ENCODE measurements around the gene NACC2. TPM values are rescaled to one million over a fixed set of nuclear protein-coding genes. Genes with fewer than 3 reads are reported as not detected.

The NACC2 gene
- total and polyA plus RNA-seq, 9 of the 15 experiments (the other 6 are each of a cell fraction or from before 2014, with no cell fraction given), result 0.70 to 25.1 (median 5.6) TPM

DNA sequence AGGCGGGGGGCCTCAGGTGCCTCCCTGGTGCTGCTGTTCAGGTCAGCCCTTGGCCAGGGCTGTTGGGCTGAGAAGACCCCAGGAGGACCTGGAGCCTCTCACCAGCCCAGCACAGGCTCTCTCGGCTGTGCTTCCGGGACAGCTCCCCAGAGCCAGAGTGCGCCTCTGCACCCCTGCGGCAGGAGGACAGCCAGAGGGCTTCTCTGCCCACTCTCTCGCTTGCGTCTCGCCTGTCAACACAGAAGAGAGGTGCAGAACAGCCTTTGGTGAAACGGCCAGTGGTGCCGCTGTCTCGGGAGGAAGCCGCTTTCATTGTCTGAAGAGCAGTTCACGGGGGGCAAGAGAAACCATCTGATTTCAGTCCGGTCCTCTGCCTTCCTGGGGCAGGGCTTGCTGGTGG lies 3.8 kb upstream of the NACC2 start:
- no peak overlapping the region for H3K27ac ChIP-seq (ENCODE audit: extremely low read depth, low read depth, low read length)
- no peaks in the 10 kb centered on the region for H4K20me1 ChIP-seq (replicated peaks; ENCODE audit: control insufficient read depth, insufficient read depth, low read length)
- H3K9ac ChIP-seq (ENCODE audit: insufficient read depth in 1 of 2, low read depth in 2 of 2, low read length in 2 of 2), result peak overlapping the region in 1 of 2 experiments; percentile 49; a peak in 1 of 4 replicates
- 50% methylated on average over 12 of the region's 14 CpGs for WGBS (ENCODE audit: insufficient coverage, low coverage, missing lambda C conversion rate)
- no peak overlapping the region for H2AFZ ChIP-seq (ENCODE audit: low read depth, low read length)
- in situ Hi-C loops (cut with MboI), result no loop called here
- H3K4me1 ChIP-seq (replicated peaks in 1 of 2; ENCODE audit: control insufficient read depth in 2 of 2, insufficient read depth in 2 of 2, low read length in 2 of 2), result peaks cover 18 to 68% of the 10 kb centered on the region in 2 experiments; a peak in 4 of 5 replicates
- no peak for ATAC-seq
- H3K79me2 ChIP-seq (ENCODE audit: control insufficient read depth, insufficient read depth, low read length), result peaks cover 9% of the 10 kb centered on the region
- BruUV-seq (replicated peaks), result no TSS peak
- POLR2A ChIA-PET, result interaction anchor here (0.8 kb wide), 1 partner anchor 14 kb away, joined by 3 read pairs; no protein-coding TSS in a partner anchor
- TF ChIP-seq FOXM1 (IDR thresholded peaks at IDR 0.05; ENCODE audit: low read depth) (no peak), FOXM1 (CRISPR knock-in tag; IDR thresholded peaks at IDR 0.05; ENCODE audit: low read depth) (no peak), POLR2G (IDR thresholded peaks at IDR 0.05; ENCODE audit: low read depth, low read length) (0 out of 2 replicates have a peak, but pooled peaks have one; percentile 25), NCOA4 (IDR thresholded peaks at IDR 0.05; ENCODE audit: partially characterized antibody) (no peak), CXXC5 (CRISPR knock-in tag; IDR thresholded peaks at IDR 0.05) (no peak), ZBTB7A (IDR thresholded peaks at IDR 0.05; ENCODE audit: borderline replicate concordance, control insufficient read depth, low read depth, low read length) (0 out of 2 replicates have a peak, but pooled peaks have one; percentile 4)
- H3K9me3 ChIP-seq (replicated peaks; ENCODE audit: control insufficient read depth, insufficient read depth, low read depth, low read length), result no peaks in the 10 kb centered on the region
- no peaks in the 10 kb centered on the region for H3K36me3 ChIP-seq (ENCODE audit: control insufficient read depth, insufficient read depth, low read length)
- no peak for FAIRE-seq
- H3K4me2 ChIP-seq (ENCODE audit: insufficient read depth, low read length), result no peak overlapping the region
- no peak for DNase-seq (ENCODE audit: extremely low read depth in 1 of 4, low spot score in 3 of 4)
- CTCF ChIA-PET (ENCODE audit: low intra/inter-chr PET ratio), result no interaction called here
- H3K4me3 ChIP-seq, result no peak overlapping the region
- no peaks in the 10 kb centered on the region for H3K9me1 ChIP-seq (ENCODE audit: control insufficient read depth, insufficient read depth, low read length)
- no peaks in the 10 kb centered on the region for H3K27me3 ChIP-seq (ENCODE audit: control insufficient read depth in 2 of 2, insufficient read depth in 2 of 2, low read length in 2 of 2)
- intact Hi-C loops (cut with micrococcal nuclease), result loop anchor here (10.0 kb wide), 1 partner anchor 134 kb away; the partner anchor contains the start of gene UBAC1

Data from K562 (cell line).